ENCODE data around the gene NRG3.

GRCh38 chr10:82331716-82332115 is 456.7 kb downstream of the NRG3 start:
- no peak for TF ChIP-seq FOXP2 (optimal IDR thresholded peaks at IDR 0.05; ENCODE audit: control extremely low read depth, extremely low read length, insufficient read depth)
- no peak for TF ChIP-seq EZH2 (IDR thresholded peaks at IDR 0.05)

All from SK-N-MC (cell line).